HG02571 (cell line): ENCODE results near the gene GUSB.

Experiments used
- ATAC-seq: cut with Tn5 transposase; IDR thresholded peaks from one replicate; pipeline ENCODE4 v1.9.1; 2021; ENCODE audit warnings: mild to moderate bottlenecking, moderate library complexity; ENCODE audit not compliant: unreplicated experiment

The GUSB gene

GRCh38 chr7:65938336-65938895 lies 43.6 kb downstream of the GUSB start:
- ATAC-seq, result no peak

GRCh38 chr7:65937296-65937695 lies 44.7 kb downstream of the GUSB start:
- ATAC-seq, result no peak

- ATAC-seq, result no peak
These were observed 50.3 kb downstream of the GUSB start for GRCh38 chr7:65931685-65932084.

- no peak for ATAC-seq
These were observed 54.2 kb downstream of the GUSB start for GRCh38 chr7:65927489-65928448.

- ATAC-seq, result no peak
These were observed 55.4 kb downstream of the GUSB start for GRCh38 chr7:65926588-65926987.

GRCh38 chr7:65925040-65925439 lies 57.0 kb downstream of the GUSB start:
- no peak for ATAC-seq

GRCh38 chr7:65924193-65924592 lies 57.8 kb downstream of the GUSB start:
- no peak for ATAC-seq

GRCh38 chr7:65923316-65923715 lies 58.7 kb downstream of the GUSB start:
- no peak for ATAC-seq

- ATAC-seq, result no peak
These were observed 65.9 kb downstream of the GUSB start for GRCh38 chr7:65915921-65916657.

- no peak for ATAC-seq
These were observed 69.8 kb downstream of the GUSB start for GRCh38 chr7:65912237-65912636.
